ENCODE results near the gene S100A6.

GRCh38 chr1:153560771-153561465 lies 25.1 kb upstream of the S100A6 start:
- TF ChIP-seq EZH2 (IDR thresholded peaks at IDR 0.05; ENCODE audit: borderline replicate concordance, insufficient read depth, low read depth, low read length, poor library complexity, severe bottlenecking) (no peak), CTCF (IDR thresholded peaks at IDR 0.05) (no peak)
